GM12801 (cell line): ENCODE results near the gene PREX1.

Experiments
- CTCF ChIP-seq: IDR thresholded peaks from one replicate; pipeline ENCODE4 v1.5.1; 2011; ENCODE audit warnings: control low read depth; ENCODE audit not compliant: insufficient read length; ENCODE audit errors: extremely low read depth

PREX1 gene

DNA sequence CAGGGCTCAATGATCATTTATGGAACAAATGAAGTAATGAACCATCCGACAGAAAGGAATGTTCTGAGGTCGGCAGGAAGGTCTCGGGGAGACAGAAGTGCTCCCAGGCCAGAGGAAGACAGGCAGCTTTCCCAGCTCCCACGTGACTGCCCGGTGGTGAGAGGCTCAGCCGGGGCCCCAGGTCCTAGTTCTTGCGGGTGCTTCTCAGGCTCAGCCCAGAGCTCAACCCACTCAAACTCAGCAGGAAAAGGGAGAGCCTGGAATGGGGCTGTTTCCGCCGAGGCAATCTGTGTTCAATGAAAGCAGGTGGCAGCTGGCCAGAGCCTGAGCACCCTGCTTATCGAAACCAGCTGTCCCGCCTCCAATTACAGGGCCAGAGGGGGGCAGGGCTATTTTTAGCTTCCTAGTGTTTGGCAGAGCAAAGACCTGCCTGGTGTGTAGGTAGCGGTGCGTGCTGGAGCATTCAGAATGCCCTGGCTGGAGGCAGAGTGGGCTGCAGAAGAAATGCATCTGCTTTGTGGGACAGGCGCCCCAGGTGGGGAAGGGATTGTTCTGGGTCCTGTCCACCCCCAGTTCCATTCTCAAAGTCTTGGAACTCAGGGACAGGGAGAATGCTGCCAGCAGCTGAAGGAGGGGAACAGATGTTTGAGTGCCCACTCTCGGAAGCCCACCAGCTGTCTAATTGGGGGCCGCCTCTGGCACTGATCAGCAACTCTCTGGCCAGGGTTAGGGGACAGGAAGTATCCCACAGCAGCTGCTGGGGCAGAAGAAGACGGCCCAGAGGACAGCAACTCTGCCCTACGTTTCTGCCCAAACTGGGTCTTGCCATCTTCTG is 145.1 kb downstream of the PREX1 start:
- TF ChIP-seq CTCF: no peak

DNA sequence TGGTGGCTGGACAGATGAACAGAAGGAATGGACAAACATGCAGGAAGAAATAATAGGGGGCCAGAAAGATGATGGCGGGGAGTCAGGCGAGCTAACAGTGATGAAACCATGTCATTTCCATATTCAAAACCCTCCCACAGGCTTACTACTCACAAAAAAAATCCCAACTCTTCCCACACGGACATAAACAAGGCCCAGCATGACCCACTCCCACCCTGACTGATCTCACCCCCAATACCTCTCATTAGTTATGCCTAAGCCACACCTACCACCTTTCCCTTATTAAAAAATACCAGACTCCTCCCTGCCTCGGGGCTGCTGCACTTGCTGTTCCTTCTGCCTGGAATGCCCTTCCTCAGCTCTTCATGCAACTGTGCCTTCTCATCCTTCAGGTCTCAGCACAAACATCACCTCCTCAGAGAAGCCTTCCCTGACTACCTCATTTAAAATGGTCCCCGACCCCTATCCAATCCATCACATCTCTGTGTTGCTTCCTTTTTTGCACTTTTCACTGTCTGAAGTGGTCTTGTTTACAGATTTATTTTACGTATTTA is 145.8 kb downstream of the PREX1 start:
- TF ChIP-seq CTCF: no peak

DNA sequence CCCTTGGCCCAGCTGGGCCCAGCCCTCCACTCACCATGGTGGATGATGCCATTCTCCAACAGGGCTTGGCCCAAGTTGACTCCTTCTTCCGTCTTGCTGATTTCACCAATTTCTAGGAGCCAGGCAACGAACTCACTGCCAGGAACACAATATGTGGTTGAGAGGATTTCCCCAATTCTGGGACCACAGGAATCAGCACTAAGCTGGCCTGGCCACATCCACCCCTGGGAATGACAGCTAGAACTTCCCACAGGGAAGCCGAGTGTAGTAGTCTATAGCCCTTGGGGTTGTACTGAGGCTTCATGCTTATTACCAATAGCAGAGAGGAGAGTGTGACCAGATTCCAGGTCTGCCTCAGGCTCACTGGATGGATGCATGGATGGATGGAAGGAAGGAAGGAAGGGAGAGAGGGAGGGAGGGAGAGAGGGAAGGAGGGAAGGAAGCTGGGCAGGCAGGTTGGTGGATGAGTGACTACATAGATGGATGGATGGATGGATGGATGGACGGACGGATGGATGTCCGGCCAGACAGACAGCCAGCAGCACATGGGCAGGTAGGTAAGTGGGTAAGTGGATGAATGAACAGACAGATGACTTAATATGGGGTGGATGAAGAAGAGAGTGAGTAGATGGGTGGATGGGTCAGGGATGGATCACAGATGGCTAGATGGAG is 146.5 kb downstream of the PREX1 start:
- TF ChIP-seq CTCF: no peak

DNA sequence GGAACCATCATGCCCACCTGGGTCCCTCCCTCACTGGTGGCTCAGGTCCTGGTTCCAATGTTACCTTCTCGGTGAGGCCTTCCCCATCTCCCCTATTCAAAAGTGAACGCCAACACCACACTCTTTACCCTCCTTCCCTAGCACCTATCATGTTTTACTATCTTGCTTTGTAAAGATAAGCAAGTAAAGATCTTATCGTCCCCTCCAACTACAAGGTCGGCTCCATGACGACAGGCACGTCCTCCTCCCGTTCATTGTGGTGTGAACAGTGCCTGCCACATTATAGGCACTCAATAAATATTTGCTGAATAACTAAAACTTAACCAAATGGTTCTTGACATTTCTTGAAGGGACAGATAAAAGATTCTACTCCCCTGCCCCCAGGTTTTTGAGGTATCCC is 147.1 kb downstream of the PREX1 start:
- no peak for TF ChIP-seq CTCF

DNA sequence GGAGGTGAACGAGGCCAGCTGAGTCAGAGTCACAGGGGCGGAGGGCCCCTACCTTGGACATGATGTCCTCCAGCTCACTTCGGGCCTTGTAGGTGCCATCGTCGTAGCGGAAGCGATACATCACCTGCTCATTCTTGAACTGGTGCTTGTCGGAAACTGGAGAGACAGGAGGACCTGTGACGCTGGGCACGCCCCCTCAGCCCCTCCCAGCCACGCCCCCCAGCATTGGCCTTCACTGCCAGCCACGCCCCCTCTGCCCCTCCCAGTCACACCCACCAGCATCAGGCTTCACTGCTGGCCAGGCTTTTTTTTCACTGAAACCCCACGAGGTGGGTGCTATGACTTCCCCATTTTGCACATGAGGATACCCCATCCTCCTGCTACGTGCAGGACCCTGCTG is 148.2 kb downstream of the PREX1 start:
- TF ChIP-seq CTCF: no peak

DNA sequence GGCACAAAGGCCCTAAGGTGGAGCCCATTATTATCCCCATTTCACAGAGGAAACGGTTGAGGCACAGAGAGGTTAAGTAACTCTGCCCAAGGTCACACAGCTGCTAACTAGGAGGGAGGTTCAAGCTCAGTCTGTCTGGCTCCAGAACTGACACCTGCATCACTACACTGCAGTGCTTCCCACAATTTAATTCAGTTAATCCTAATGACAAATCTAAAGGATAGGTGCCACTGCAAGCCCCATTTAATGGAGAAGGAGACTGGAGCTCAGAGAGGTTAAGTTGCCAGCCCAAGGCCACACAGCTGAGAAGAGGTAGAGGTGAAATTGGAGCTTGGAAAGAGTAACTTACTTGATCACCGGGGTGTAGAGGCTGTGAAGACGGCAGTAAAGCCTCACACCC is 148.8 kb downstream of the PREX1 start:
- no peak for TF ChIP-seq CTCF

DNA sequence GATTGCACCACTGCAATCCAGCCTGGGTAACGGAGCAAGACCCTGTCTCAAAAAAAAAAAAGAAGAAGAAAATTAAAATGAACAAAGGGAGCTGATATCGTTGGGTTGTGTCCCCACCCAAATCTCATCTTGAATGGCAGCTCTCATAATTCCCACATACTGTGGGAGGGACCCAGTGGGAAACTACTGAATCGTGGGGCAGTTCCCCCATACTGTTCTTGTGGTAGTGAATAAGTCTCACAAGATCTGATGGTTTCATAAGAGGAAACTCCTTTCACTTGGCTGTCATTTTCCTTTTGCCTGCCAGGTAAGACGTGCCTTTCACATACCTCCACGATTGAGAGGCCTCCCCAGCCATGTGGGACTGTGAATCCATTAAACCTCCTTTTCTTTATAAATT is 149.4 kb downstream of the PREX1 start:
- TF ChIP-seq CTCF: no peak
